OCI-LY1 (cell line): ENCODE measurements around the gene RNF182.

Experiments used
- CTCF ChIP-seq: fragments of 200-600 bp; sonication (generic), shearing (Covaris generic); IDR thresholded peaks from 2 replicates; pipeline ENCODE4 v1.5.1; 2017; ENCODE audit warnings: mild to moderate bottlenecking, antibody characterized with exemption, low read length, moderate library complexity, mixed read lengths
- EZH2 ChIP-seq: fragments of 200-600 bp; sonication (generic), shearing (Covaris generic); IDR thresholded peaks from 2 replicates; pipeline ENCODE4 v1.8.0; 2017; ENCODE audit warnings: borderline replicate concordance, mixed run types, mild to moderate bottlenecking, antibody characterized with exemption, low read length, moderate library complexity, mixed read lengths

- no peak for TF ChIP-seq EZH2
- TF ChIP-seq CTCF: no peak
These were observed 40.9 kb downstream of the RNF182 start for GRCh38 chr6:13965582-13966127.
